NCI-H1105 (cell line): ENCODE measurements around the gene ABCA2.

Experiments
- DNase-seq: peaks from one replicate; lab custom pipeline; 2025; lab: John Stamatoyannopoulos, UW

ABCA2 gene

GRCh38 chr9:136980669-136981478 is 47.2 kb downstream of the ABCA2 start:
- DNase-seq, result no peak

GRCh38 chr9:136979769-136980587 is 48.1 kb downstream of the ABCA2 start:
- no peak for DNase-seq

GRCh38 chr9:136978865-136979544 is 49.0 kb downstream of the ABCA2 start:
- no peak for DNase-seq

GRCh38 chr9:136978073-136978864 is 49.8 kb downstream of the ABCA2 start:
- no peak for DNase-seq

- no peak for DNase-seq
Measured at GRCh38 chr9:136977649-136978072, 50.4 kb downstream of the ABCA2 start.

GRCh38 chr9:136977223-136977622 is 50.8 kb downstream of the ABCA2 start, which contains the start of gene PTGDS:
Gene PTGDS (plus strand): TSS chr9:136977504. CDS start chr9:136977579, 75 bp downstream.
- DNase-seq, result no peak

GRCh38 chr9:136975644-136976043 is 52.4 kb downstream of the ABCA2 start:
- DNase-seq, result no peak

GRCh38 chr9:136974817-136975535 is 53.1 kb downstream of the ABCA2 start:
- DNase-seq, result no peak

- DNase-seq, result no peak
Measured at GRCh38 chr9:136973618-136974617, 54.1 kb downstream of the ABCA2 start.

- no peak for DNase-seq
Measured at GRCh38 chr9:136972743-136973142, 55.3 kb downstream of the ABCA2 start.

- no peak for DNase-seq
Measured at GRCh38 chr9:136972335-136972734, 55.7 kb downstream of the ABCA2 start.

- DNase-seq, result no peak
Measured at GRCh38 chr9:136971746-136972145, 56.3 kb downstream of the ABCA2 start.

GRCh38 chr9:136970361-136970760 is 57.7 kb downstream of the ABCA2 start:
- no peak for DNase-seq

- DNase-seq, result no peak
Measured at GRCh38 chr9:136969774-136970173, 58.3 kb downstream of the ABCA2 start.

GRCh38 chr9:136969150-136969549 is 58.9 kb downstream of the ABCA2 start:
- DNase-seq, result no peak

GRCh38 chr9:136968333-136969127 is 59.5 kb downstream of the ABCA2 start:
- DNase-seq, result no peak

GRCh38 chr9:136965771-136966484 is 62.1 kb downstream of the ABCA2 start:
- no peak for DNase-seq

GRCh38 chr9:136964833-136965422 is 63.1 kb downstream of the ABCA2 start:
- no peak for DNase-seq
